22Rv1 (cell line): ENCODE results near the gene COL18A1.

Source experiments
- ZFX ChIP-seq: fragments of 450-650 bp; IDR thresholded peaks from 2 replicates; pipeline ENCODE4 v1.6.1; 2017; ENCODE audit warnings: antibody characterized with exemption, borderline replicate concordance
- TF ChIP-seq, protein P1 (sequence below): fragments of 450-650 bp; IDR thresholded peaks from 2 replicates; pipeline ENCODE4 v1.5.1; 2017; ENCODE audit warnings: mild to moderate bottlenecking

DNA sequence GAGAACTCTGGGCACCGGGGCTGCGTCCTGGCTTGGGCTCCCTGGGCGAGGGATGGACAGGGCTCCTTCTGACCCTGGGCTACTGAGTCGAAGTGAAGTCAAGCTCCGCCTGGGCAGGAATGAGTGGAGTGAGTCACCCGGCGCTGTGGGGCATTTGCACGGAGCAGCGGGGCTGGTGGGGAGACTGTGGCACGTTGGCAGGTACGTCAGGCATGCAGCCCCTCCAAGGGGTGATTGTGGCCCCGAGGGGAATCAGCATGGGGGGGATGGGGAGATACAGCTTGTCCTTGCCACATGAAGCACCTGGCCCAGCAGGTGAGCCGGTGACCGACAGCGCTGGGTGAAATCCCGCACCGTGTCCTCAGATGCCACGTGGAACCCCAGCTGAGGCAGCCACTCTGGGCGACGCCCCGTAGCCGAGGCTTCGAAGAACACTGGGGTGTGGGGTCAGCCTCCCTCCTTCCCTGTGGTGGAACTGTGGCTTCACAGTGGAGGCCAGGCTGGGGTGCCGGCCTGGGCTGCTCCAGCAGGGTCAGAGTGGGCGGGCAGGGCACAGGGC lies 62.3 kb downstream of the COL18A1 start:
- TF ChIP-seq, protein P1, sequence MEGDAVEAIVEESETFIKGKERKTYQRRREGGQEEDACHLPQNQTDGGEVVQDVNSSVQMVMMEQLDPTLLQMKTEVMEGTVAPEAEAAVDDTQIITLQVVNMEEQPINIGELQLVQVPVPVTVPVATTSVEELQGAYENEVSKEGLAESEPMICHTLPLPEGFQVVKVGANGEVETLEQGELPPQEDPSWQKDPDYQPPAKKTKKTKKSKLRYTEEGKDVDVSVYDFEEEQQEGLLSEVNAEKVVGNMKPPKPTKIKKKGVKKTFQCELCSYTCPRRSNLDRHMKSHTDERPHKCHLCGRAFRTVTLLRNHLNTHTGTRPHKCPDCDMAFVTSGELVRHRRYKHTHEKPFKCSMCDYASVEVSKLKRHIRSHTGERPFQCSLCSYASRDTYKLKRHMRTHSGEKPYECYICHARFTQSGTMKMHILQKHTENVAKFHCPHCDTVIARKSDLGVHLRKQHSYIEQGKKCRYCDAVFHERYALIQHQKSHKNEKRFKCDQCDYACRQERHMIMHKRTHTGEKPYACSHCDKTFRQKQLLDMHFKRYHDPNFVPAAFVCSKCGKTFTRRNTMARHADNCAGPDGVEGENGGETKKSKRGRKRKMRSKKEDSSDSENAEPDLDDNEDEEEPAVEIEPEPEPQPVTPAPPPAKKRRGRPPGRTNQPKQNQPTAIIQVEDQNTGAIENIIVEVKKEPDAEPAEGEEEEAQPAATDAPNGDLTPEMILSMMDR: no peak
- no peak for TF ChIP-seq ZFX
